ENCODE results near the gene LYPD6B.

LYPD6B gene

DNA sequence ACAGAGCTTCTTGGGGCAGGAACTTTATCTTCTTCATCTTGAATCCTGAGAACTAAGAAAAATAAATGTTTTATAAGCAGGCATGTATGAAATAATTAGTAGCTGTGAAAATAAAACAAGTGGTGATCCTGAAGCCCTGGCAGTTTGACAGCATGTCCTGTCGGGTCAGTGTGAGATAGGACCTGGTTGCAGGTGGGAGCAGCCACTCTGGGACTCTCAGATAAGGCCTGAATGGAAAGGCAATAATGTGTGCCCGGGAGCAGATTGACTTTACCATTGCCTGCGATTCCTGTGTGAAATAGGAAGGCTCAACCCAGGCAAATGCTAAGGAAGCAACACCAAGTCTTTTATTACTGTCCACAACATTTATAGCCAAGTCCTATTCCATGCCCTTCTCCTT, 132.4 kb downstream of the LYPD6B start:
- no peak overlapping the region for H3K4me3 Mint-ChIP-seq
- peaks cover 2% of the 10 kb centered on the region for H3K4me1 Mint-ChIP-seq (ENCODE audit: low read depth)
- H3K27ac Mint-ChIP-seq, result no peak overlapping the region
- no peaks in the 10 kb centered on the region for H3K36me3 Mint-ChIP-seq (ENCODE audit: low read depth)
- H3K9me3 Mint-ChIP-seq, result peaks cover 18% of the 10 kb centered on the region
- no peaks in the 10 kb centered on the region for H3K27me3 Mint-ChIP-seq (ENCODE audit: low read depth)

GRCh38 chr2:149173220-149173619, 134.7 kb downstream of the LYPD6B start:
- Mint-ChIP-seq H3K4me3 (no peak overlapping the region), H3K4me1 (ENCODE audit: low read depth) (no peaks in the 10 kb centered on the region), H3K9me3 (peaks cover 18% of the 10 kb centered on the region), H3K27me3 (ENCODE audit: low read depth) (no peaks in the 10 kb centered on the region), H3K36me3 (ENCODE audit: low read depth) (no peaks in the 10 kb centered on the region), H3K27ac (no peak overlapping the region)

GRCh38 chr2:149175956-149176355, 137.5 kb downstream of the LYPD6B start:
- H3K27ac Mint-ChIP-seq, result no peak overlapping the region
- peaks cover 16% of the 10 kb centered on the region for H3K9me3 Mint-ChIP-seq
- H3K27me3 Mint-ChIP-seq (ENCODE audit: low read depth), result no peaks in the 10 kb centered on the region
- no peaks in the 10 kb centered on the region for H3K36me3 Mint-ChIP-seq (ENCODE audit: low read depth)
- no peak overlapping the region for H3K4me3 Mint-ChIP-seq
- no peaks in the 10 kb centered on the region for H3K4me1 Mint-ChIP-seq (ENCODE audit: low read depth)

- Mint-ChIP-seq H3K27me3 (ENCODE audit: low read depth) (no peaks in the 10 kb centered on the region), H3K4me3 (no peak overlapping the region), H3K9me3 (no peaks in the 10 kb centered on the region), H3K4me1 (ENCODE audit: low read depth) (no peaks in the 10 kb centered on the region), H3K27ac (no peak overlapping the region), H3K36me3 (ENCODE audit: low read depth) (no peaks in the 10 kb centered on the region)
Measured at GRCh38 chr2:149178612-149179011, 140.1 kb downstream of the LYPD6B start.

- Mint-ChIP-seq H3K36me3 (ENCODE audit: low read depth) (no peaks in the 10 kb centered on the region), H3K9me3 (no peaks in the 10 kb centered on the region), H3K27ac (no peak overlapping the region), H3K4me3 (no peak overlapping the region), H3K27me3 (ENCODE audit: low read depth) (no peaks in the 10 kb centered on the region), H3K4me1 (ENCODE audit: low read depth) (no peaks in the 10 kb centered on the region)
Measured at GRCh38 chr2:149180226-149180875, 141.9 kb downstream of the LYPD6B start.

GRCh38 chr2:149183187-149183586, 144.7 kb downstream of the LYPD6B start:
- Mint-ChIP-seq H3K36me3 (ENCODE audit: low read depth) (no peaks in the 10 kb centered on the region), H3K27ac (no peak overlapping the region), H3K27me3 (ENCODE audit: low read depth) (no peaks in the 10 kb centered on the region), H3K9me3 (no peaks in the 10 kb centered on the region), H3K4me1 (ENCODE audit: low read depth) (no peaks in the 10 kb centered on the region), H3K4me3 (no peak overlapping the region)

DNA sequence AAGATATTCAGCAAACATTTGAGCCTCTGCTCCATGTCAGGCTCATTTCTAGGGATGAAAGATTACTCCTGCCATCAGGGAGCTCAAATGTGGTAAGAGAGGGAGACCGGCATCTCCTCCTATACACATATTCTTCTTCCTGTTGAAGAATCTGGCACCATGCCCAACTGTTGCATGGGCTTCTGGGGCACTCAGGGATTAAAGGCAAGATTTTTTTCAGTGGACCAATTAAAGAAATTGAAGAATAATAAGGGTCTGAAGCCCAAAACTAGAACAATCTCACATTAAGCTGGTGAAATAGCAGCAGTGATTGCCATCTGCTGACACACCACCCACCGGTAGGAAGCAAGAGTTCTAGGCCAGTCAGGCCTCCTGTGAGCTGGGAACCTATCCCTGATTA, 146.5 kb downstream of the LYPD6B start:
- H3K27me3 Mint-ChIP-seq (ENCODE audit: low read depth), result no peaks in the 10 kb centered on the region
- no peak overlapping the region for H3K27ac Mint-ChIP-seq
- H3K36me3 Mint-ChIP-seq (ENCODE audit: low read depth), result no peaks in the 10 kb centered on the region
- H3K4me3 Mint-ChIP-seq, result no peak overlapping the region
- no peaks in the 10 kb centered on the region for H3K9me3 Mint-ChIP-seq
- no peaks in the 10 kb centered on the region for H3K4me1 Mint-ChIP-seq (ENCODE audit: low read depth)

DNA sequence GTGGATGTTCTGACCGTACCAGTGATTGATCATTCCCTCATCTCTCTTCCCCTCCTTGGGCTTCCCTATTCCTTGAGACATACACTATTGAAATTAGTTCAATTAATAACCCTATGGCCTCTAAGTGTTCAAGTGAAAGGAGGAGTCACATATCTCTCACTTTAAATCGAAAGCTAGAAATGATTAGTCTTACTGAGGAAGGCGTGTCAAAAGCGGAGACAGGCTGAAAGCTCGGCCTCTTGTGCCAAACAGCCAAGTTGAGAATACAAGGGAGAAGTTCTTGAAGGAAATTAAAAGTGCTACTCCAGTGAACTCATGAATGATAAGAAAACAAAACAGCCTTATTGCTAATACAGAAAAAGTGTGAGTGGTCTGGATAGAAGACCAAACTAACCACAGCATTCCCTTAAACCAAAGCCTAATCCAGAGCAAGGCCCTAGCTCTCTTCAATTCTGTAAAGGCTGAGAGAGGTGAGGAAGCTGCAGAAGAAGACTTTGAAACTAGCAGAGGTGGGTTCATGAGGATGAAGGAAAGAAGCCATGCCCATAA, 147.5 kb downstream of the LYPD6B start:
- Mint-ChIP-seq H3K27me3 (ENCODE audit: low read depth) (no peaks in the 10 kb centered on the region), H3K27ac (no peak overlapping the region), H3K36me3 (ENCODE audit: low read depth) (no peaks in the 10 kb centered on the region), H3K9me3 (no peaks in the 10 kb centered on the region), H3K4me1 (ENCODE audit: low read depth) (no peaks in the 10 kb centered on the region), H3K4me3 (no peak overlapping the region)

GRCh38 chr2:149187057-149187456, 148.6 kb downstream of the LYPD6B start:
- no peaks in the 10 kb centered on the region for H3K27me3 Mint-ChIP-seq (ENCODE audit: low read depth)
- H3K4me3 Mint-ChIP-seq, result no peak overlapping the region
- no peaks in the 10 kb centered on the region for H3K9me3 Mint-ChIP-seq
- no peak overlapping the region for H3K27ac Mint-ChIP-seq
- H3K36me3 Mint-ChIP-seq (ENCODE audit: low read depth), result no peaks in the 10 kb centered on the region
- no peaks in the 10 kb centered on the region for H3K4me1 Mint-ChIP-seq (ENCODE audit: low read depth)

DNA sequence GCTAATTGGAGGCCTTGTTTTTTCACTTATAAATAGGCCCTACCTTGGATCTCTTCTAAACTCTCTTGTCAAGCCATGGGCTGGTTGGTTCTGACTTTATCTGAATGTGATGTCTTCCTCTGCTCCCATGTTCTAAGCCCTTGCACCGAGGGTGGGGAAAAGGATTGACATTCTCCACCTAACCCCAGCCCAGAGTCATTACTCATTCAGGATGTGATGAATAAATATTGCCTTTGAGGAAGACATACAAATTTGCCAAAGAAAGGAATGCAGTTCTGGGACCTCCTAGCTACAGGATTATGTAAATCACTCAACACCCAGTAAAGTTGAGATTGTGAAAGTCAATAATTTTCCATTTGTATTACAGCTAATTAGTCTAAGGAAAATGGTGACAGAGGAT, 149.8 kb downstream of the LYPD6B start:
- no peak overlapping the region for H3K4me3 Mint-ChIP-seq
- H3K27me3 Mint-ChIP-seq (ENCODE audit: low read depth), result no peaks in the 10 kb centered on the region
- no peak overlapping the region for H3K27ac Mint-ChIP-seq
- H3K9me3 Mint-ChIP-seq, result no peaks in the 10 kb centered on the region
- no peaks in the 10 kb centered on the region for H3K4me1 Mint-ChIP-seq (ENCODE audit: low read depth)
- no peaks in the 10 kb centered on the region for H3K36me3 Mint-ChIP-seq (ENCODE audit: low read depth)

GRCh38 chr2:149189769-149190168, 151.3 kb downstream of the LYPD6B start:
- Mint-ChIP-seq H3K27me3 (ENCODE audit: low read depth) (no peaks in the 10 kb centered on the region), H3K4me1 (ENCODE audit: low read depth) (no peaks in the 10 kb centered on the region), H3K36me3 (ENCODE audit: low read depth) (no peaks in the 10 kb centered on the region), H3K27ac (no peak overlapping the region), H3K4me3 (no peak overlapping the region), H3K9me3 (no peaks in the 10 kb centered on the region)

DNA sequence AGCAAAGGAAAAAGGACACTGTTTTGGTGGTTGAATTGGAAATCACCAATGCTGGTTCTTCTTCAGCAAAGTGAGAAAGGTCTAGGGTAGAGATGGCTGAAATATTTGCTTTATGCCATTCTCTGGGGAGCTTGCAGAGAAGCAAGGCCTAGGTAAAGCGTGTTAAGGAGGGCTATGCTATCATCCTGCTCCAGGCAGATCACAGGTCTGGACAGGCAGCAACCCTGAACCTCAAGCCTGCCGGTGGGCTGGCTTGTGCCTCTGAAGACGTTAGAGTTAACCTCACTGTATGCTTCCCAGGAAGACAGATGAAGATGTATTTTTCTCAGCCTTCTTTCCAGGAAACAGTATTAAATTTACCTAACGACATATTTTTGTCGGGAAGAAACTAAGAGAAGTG, 153.4 kb downstream of the LYPD6B start:
- Mint-ChIP-seq H3K27me3 (ENCODE audit: low read depth) (no peaks in the 10 kb centered on the region), H3K4me1 (ENCODE audit: low read depth) (no peaks in the 10 kb centered on the region), H3K36me3 (ENCODE audit: low read depth) (no peaks in the 10 kb centered on the region), H3K27ac (no peak overlapping the region), H3K4me3 (no peak overlapping the region), H3K9me3 (no peaks in the 10 kb centered on the region)

- H3K4me3 Mint-ChIP-seq, result no peak overlapping the region
- H3K27ac Mint-ChIP-seq, result no peak overlapping the region
- no peaks in the 10 kb centered on the region for H3K36me3 Mint-ChIP-seq (ENCODE audit: low read depth)
- no peaks in the 10 kb centered on the region for H3K4me1 Mint-ChIP-seq (ENCODE audit: low read depth)
- no peaks in the 10 kb centered on the region for H3K9me3 Mint-ChIP-seq
- H3K27me3 Mint-ChIP-seq (ENCODE audit: low read depth), result no peaks in the 10 kb centered on the region
Measured at GRCh38 chr2:149192427-149192826, 153.9 kb downstream of the LYPD6B start.

DNA sequence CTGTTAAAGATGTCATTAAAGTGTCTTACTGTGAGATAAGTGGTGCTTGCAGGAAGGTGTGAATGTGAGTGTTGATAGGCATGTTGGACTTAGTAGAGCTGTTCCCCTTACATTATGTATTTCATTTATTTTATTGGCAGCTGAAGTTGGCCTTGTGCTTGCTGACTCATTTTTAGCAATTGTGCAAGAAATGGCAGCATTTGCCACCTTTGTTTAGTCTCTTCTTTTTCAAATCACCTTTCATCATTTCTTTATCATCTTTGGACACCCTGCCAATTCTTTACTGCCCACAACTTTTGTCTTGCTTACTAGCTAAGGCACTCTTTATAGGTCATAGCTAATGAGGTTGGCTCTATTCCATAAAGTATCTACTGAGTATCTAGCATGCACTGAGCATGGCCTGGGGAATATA, 161.6 kb downstream of the LYPD6B start:
- no peaks in the 10 kb centered on the region for H3K4me1 Mint-ChIP-seq (ENCODE audit: low read depth)
- H3K4me3 Mint-ChIP-seq, result no peak overlapping the region
- H3K27me3 Mint-ChIP-seq (ENCODE audit: low read depth), result no peaks in the 10 kb centered on the region
- no peaks in the 10 kb centered on the region for H3K36me3 Mint-ChIP-seq (ENCODE audit: low read depth)
- H3K9me3 Mint-ChIP-seq, result no peaks in the 10 kb centered on the region
- no peak overlapping the region for H3K27ac Mint-ChIP-seq

DNA sequence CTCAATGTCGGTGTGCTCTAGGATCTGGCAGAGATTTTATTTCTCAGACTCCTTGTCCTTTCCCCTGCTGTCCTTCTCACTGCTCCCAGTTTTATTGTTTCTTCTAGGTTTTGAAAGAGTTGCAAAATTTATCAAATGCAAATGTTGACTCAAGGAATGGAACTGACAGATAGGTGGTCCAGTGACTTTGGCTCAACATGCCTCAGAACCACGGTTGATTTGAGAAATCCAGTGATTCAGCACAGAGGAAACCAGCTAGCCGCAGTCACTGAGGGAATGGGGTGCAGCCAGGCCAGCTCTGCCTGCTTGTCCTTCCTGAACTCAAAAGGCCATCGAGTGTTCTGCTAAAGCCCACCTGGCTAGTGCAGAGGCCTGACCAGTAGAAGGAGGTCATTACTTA, 166.2 kb downstream of the LYPD6B start:
- Mint-ChIP-seq H3K36me3 (ENCODE audit: low read depth) (no peaks in the 10 kb centered on the region), H3K27me3 (ENCODE audit: low read depth) (no peaks in the 10 kb centered on the region), H3K9me3 (no peaks in the 10 kb centered on the region), H3K27ac (no peak overlapping the region), H3K4me1 (ENCODE audit: low read depth) (no peaks in the 10 kb centered on the region), H3K4me3 (no peak overlapping the region)

DNA sequence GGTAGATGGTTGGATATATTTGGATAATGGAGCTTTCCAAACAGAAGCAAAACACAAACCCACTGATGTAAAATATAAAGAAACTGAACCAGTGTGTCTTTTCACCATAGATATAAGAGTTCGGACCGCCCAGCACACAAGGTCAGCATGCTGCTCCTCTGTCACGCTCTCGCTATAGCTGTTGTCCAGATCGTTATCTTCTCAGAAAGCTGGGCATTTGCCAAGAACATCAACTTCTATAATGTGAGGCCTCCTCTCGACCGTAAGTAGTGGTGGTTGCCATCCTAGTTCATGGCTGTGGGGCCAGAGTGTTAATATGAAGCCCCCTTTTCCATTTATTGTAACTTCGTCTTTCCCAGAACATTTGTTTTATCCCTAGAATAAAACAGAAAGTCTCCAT, 166.6 kb downstream of the LYPD6B start:
- Mint-ChIP-seq H3K27ac (no peak overlapping the region), H3K27me3 (ENCODE audit: low read depth) (no peaks in the 10 kb centered on the region), H3K9me3 (no peaks in the 10 kb centered on the region), H3K4me3 (no peak overlapping the region), H3K4me1 (ENCODE audit: low read depth) (no peaks in the 10 kb centered on the region), H3K36me3 (ENCODE audit: low read depth) (no peaks in the 10 kb centered on the region)

All from T-helper 1 cell treated with Interleukin-12 subunit alpha and Interleukin-12 subunit beta and Interleukin-4 antibody, amounts not matched to agents 30 μg/mL and 1 μg/mL, for 36 hours (primary cell).